GM10266 (cell line): ENCODE data around the gene PFKL.
"Not testable (repeated sequence)": the region's sequence is repeated elsewhere in the genome, so short reads cannot be mapped to it uniquely, and the experiment has no call there.

Source experiments
- DNase-seq: peaks from one replicate; pipeline ENCODE4 v3.0.0; 2012; ENCODE audit errors: extremely low spot score
- CTCF ChIP-seq: IDR thresholded peaks from 2 replicates; pipeline ENCODE4 v1.5.1; 2012; ENCODE audit warnings: mild to moderate bottlenecking, low read depth; ENCODE audit not compliant: control insufficient read depth, insufficient read depth; ENCODE audit errors: missing control alignments

The PFKL gene

GRCh38 chr21:44354775-44355771, 55.2 kb downstream of the PFKL start:
- TF ChIP-seq CTCF: no peak
- DNase-seq: no peak

GRCh38 chr21:44356160-44356559, 56.3 kb downstream of the PFKL start:
- DNase-seq: no peak
- TF ChIP-seq CTCF: no peak

- DNase-seq: no peak
- no peak for TF ChIP-seq CTCF
These were observed 56.8 kb downstream of the PFKL start for GRCh38 chr21:44356636-44357035.

GRCh38 chr21:44357064-44357837, 57.4 kb downstream of the PFKL start:
- TF ChIP-seq CTCF: no peak
- DNase-seq: no peak

GRCh38 chr21:44359396-44359795, 59.5 kb downstream of the PFKL start:
- DNase-seq: no peak
- no peak for TF ChIP-seq CTCF

- no peak for DNase-seq
- TF ChIP-seq CTCF: no peak
These were observed 60.3 kb downstream of the PFKL start for GRCh38 chr21:44360159-44360558.

GRCh38 chr21:44361903-44362302, 62.0 kb downstream of the PFKL start:
- not testable (repeated sequence) for DNase-seq
